GM21526 (cell line): ENCODE results near the gene ZNF512.
"Not testable (repeated sequence)": the region's sequence is repeated elsewhere in the genome, so short reads cannot be mapped to it uniquely, and the experiment has no call there.

ENCODE experiments used
- ATAC-seq: cut with Tn5 transposase; IDR thresholded peaks from one replicate; pipeline ENCODE4 v1.9.1; 2021; ENCODE audit warnings: moderate library complexity; ENCODE audit not compliant: unreplicated experiment, low FRiP score

The ZNF512 gene

DNA sequence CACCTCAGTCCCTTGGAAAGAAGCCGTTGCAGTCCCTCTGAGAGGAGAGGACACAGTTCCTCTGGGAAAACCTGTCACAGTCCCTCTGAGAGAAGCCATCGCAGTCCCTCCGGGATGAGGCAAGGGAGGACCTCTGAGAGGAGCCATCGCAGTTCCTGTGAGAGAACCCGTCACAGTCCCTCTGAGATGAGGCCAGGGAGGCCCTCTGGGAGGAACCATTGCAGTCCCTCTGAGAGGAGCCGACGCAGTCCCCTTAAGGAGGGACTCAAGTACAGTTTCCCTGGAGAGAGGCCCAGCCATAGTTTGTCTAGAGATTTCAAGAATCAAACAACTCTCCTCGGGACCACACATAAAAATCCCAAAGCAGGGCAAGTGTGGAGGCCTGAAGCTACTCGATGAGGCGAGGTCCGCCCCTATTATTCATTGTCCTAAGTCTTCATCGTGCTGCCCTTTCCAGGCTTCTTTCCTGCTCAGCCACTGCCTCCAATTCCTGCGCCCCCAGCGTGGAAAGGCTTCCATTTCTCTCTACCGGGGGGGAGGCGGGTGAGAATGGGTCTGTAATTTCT is 630 bp upstream of the ZNF512 start:
- no peak for ATAC-seq

DNA sequence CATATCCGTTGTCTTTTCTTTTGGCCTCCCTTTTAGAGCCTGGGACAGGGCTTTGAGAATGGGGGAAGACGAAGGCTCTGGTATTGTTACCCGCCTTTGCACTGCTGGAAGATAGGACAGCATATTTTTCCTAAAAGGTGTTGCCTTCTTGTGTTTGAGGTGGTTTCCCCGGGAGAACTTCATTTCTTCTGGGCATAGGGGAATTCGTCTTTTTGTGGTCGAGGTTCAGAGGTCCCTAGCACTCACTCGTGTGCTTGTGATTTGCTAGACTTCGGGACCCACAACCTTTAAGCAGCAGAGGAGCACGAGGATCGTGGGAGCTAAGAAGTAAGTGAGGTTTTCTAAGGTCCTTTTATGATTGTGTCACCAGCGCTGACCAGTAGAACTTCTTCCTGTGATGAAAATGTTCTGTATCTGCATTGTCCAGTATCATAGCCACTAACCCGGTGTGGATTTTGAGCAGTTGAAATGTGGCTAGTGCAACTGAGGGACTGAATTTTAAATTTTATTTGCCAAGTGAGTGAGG is 611 bp downstream of the ZNF512 start:
- no peak for ATAC-seq

- ATAC-seq, result no peak
Measured at GRCh38 chr2:27584597-27584996, 1.8 kb downstream of the ZNF512 start.

DNA sequence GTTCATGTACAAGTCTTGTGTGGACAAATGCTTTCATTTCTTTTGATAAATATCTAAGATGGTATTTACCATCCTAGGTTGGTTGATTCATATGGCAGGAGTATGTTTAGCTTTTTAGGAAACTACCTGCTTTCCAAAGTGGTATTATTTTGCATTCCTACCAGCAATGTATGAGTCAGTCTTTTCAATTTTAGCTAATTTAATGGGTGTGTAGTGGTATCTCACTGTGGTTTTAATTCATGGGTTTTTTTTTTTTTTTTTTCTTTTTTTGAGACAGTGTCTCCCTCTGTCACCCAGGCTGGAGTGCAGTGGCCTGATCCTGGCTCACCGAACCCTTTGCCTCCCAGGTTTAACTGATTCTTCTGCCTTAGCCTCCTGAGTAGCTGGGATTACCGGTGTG is 4.2 kb downstream of the ZNF512 start:
- ATAC-seq, result no peak

- no peak for ATAC-seq
Measured at GRCh38 chr2:27588308-27588707, 5.5 kb downstream of the ZNF512 start.

DNA sequence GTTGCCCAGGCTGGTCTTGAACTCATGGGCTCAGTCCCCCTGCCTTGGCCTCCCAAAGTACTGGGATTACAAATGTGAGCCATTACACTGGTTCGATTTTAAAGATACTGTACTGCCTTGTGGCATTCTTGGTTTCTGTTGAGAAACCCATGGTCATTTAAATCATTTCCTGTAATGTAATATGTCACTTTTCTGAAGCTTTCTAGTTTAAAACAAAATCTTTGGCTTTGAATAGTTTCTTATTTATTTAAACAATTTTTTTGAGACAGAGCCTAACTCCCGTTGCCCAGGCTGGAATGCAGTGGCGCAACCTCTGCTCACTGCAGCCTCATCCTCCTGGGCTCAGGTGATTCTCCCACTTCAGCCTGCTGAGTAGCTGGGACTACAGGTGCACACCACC is 8.9 kb downstream of the ZNF512 start:
- no peak for ATAC-seq

DNA sequence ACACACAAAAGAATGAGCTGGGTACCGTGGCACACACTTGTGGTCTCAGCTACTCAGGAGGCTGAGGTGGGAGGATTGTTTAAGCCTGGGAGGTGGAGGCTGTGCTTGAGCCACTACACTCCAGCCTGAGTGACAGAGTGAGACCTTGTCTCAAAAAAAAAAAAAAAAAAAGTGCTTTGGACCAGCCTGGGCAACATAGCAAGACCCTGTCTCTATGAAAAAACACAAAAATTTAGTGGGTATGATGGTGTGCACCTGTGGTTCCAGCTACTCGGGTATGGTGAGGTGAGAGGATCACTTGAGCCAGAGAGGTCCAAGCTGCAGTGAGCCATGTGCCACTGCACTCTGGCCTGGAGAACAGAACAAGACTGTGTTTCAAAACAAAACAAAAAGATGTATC is 10.4 kb downstream of the ZNF512 start:
- ATAC-seq, result no peak

DNA sequence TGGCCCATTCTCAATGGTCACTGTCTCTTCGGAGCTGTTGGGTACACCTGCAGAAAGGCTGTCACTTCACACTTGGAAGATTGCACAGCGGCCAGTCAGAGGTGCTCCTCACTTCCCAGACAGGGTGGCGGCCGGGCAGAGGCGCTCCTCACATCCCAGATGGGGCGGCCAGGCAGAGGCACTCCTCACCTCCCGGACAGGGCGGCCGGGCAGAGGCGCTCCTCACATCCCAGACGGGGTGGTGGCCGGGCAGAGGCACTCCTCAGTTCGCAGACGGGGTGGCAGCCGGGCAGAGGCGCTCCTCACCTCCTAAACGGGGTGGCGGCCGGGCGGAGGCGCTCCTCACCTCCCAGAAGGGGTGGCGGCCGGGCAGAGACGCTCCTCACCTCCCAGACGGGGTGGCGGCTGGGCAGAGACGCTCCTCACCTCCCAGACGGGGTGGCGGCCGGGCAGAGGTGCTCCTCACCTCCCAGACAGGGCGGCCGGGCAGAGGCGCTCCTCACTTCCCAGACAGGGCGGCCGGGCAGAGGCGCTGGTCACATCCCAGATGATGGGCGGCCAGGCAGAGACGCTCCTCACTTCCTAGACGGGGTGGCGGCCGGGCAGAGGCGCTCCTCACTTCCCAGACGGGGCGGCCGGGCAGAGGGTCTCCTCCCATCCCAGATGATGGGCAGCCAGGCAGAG is 11.3 kb downstream of the ZNF512 start:
- not testable (repeated sequence) for ATAC-seq

- not testable (repeated sequence) for ATAC-seq
Measured at GRCh38 chr2:27595412-27595811, 12.6 kb downstream of the ZNF512 start.

DNA sequence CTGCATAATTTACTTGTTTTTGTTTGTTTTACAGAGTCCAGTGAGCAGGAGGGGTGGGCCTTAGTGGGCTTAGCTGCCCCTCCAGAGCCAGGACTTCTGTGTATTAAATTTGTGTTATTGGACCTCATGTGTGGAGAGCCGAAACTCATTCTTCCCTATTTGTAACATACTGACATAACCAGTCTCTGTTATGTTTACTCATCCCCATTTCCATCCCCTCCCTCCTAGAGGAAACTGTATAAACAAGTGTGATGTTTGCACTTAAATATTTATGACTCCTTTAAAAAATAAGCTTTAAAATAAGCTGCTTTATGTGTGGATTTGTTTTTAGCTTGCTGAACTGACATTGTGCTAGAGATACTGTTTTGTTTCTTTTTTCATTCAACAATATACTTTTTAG is 13.8 kb downstream of the ZNF512 start:
- ATAC-seq, result no peak

- no peak for ATAC-seq
Measured at GRCh38 chr2:27606611-27607010, 23.8 kb downstream of the ZNF512 start.

- ATAC-seq, result no peak
Measured at GRCh38 chr2:27613985-27614384, 31.1 kb downstream of the ZNF512 start.

DNA sequence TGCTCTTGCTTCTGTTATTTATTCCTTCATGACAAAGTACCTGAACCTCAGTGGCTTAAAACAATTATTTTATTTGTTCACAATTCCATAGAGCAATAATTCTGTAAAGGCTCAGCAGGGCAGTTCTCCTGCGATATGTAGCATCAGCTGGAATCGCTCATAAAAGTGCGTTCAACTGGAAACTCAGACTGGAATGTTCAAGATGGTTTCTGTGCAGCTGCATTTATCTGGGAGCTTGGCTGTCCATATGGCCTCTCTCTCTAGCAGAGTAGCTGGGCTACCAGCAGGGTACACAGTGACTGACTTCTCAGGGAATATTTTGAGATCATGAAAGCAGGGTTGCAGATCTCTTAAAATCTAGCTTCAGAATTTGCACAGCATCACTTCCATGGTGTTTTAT is 32.5 kb downstream of the ZNF512 start:
- no peak for ATAC-seq

DNA sequence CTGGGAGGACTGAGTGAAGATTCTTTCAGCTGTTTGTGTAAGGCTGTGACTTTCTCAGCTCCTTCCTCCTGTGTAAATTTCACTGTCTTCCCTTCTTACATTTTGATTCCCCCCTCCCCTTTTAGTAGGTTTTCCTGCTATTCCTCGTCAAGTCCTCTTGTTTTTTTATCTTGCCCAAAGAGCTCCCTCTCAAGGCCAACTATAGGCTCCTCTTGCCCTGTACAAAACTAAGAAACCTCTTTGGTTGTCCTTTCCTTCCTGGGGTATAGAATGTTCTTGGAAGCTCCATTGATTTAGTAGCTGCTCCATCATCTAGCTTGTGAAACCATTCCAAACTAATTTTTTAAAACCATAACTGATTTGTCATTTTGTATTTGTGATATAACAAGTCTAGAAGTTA is 38.7 kb downstream of the ZNF512 start:
- no peak for ATAC-seq

- no peak for ATAC-seq
Measured at GRCh38 chr2:27622921-27623384, 40.1 kb downstream of the ZNF512 start.

- ATAC-seq, result no peak
Measured at GRCh38 chr2:27624943-27625342, 42.1 kb downstream of the ZNF512 start.

DNA sequence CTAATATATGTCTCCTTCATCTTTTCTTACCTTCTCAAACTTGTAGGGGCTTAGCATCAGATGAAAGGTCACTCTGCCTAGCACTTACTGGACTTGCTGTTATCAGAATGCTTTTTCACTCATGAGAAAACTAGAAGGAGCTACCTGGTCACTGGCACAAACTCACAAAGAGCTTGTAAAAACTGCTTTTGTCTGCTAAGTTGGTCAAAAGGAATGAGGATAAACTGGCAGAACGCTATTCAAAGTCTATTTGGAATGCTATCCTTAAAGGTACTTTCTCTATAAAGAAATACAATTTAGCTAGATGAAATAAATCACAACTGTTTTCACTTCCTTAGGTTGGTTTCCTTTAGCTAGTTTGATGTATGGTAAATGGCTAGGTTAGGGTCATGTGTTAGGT is 43.5 kb downstream of the ZNF512 start:
- not testable (repeated sequence) for ATAC-seq

DNA sequence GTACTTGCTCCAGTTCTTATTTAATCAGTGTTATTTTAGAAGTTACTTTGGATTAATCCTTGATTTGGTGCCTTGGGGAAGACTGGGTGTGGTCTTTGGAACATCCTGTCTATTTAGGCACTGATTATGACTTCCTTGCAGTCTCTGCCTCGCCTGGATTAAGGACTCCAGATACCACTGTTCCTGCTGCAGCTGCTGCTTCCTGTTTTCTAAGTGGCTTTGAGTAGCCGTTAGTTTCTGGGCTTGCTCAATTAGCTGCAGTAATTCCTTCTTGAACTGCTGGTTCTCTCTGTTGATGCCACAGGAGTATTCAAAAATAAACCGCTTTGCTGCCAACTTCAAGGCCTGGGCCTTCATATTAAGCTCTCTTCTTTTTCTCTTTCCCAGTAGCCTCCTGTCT is 44.1 kb downstream of the ZNF512 start:
- not testable (repeated sequence) for ATAC-seq

- no peak for ATAC-seq
Measured at GRCh38 chr2:27627963-27628766, 45.3 kb downstream of the ZNF512 start.

- peak; percentile 94 for ATAC-seq
Measured at GRCh38 chr2:27628767-27629709, 46.2 kb downstream of the ZNF512 start, which contains the start of the genes CCDC121 and GPN1. Gene CCDC121, minus strand, starts transcription at chr2:27629012. Its CDS starts 1,213 bp downstream, at chr2:27627799. Gene GPN1, plus strand, starts transcription at chr2:27629050. Its CDS starts 9 bp downstream, at chr2:27629059.
